ENCODE data around the gene SDK1.

DNA sequence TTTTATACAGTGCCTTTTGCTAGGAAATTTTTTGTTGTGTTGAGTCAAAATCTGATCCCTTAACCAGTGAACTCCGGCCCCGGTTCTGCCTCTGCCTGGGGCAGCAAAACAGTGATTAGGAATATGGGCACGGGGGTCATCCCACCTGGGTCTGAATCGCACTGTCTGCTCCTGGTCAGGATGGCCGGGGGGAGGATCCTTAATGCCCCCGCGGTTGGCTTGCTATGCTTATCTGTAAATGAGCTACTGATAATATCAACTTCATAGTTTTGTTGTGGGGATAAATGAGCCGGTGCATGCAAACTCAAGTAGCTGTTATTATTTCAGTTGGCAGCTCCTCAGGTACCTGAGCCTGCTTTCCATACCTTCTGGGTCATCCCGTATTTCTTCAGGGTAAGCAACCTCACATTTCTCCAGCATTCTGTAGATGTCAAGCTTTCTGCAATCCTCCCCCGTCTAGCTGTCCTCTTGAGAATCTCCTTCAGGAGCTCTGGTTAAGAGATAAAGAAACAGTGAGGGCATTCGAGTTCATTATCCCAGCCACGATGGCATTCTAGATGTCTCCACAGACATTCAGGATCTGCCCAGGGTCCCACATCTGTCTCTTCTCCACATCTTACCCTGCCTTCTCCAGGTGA, 592.2 kb downstream of the SDK1 start:
- TF ChIP-seq, protein P1, sequence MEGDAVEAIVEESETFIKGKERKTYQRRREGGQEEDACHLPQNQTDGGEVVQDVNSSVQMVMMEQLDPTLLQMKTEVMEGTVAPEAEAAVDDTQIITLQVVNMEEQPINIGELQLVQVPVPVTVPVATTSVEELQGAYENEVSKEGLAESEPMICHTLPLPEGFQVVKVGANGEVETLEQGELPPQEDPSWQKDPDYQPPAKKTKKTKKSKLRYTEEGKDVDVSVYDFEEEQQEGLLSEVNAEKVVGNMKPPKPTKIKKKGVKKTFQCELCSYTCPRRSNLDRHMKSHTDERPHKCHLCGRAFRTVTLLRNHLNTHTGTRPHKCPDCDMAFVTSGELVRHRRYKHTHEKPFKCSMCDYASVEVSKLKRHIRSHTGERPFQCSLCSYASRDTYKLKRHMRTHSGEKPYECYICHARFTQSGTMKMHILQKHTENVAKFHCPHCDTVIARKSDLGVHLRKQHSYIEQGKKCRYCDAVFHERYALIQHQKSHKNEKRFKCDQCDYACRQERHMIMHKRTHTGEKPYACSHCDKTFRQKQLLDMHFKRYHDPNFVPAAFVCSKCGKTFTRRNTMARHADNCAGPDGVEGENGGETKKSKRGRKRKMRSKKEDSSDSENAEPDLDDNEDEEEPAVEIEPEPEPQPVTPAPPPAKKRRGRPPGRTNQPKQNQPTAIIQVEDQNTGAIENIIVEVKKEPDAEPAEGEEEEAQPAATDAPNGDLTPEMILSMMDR (IDR thresholded peaks at IDR 0.05 in 4 of 5, conservative IDR thresholded peaks at IDR 0.05 in 1 of 5) = no peak
- no peak for TF ChIP-seq POLR2A (IDR thresholded peaks at IDR 0.05)
